Measurements from ENCODE around the gene B4GALNT4. TPM values are rescaled to one million over a fixed set of nuclear protein-coding genes. Genes with fewer than 3 reads are reported as not detected.

B4GALNT4 gene
- total RNA-seq, 2 experiments from 2014 or later: 4.2 to 6.0 TPM

- Mint-ChIP-seq H3K36me3 (ENCODE audit: low read depth) (no peaks in the 10 kb centered on the region), H3K9me3 (no peaks in the 10 kb centered on the region), H3K27me3 (no peaks in the 10 kb centered on the region), H3K27ac (no peak overlapping the region), H3K4me1 (ENCODE audit: low read depth) (peaks cover 50% of the 10 kb centered on the region), H3K4me3 (no peak overlapping the region)
- intact Hi-C loops (cut with DNase I, micrococcal nuclease): loop anchor here in 1 of 2 experiments (2.0 to 10.0 kb wide), 2 partner anchors 16 to 1412 kb away; partner anchors contain the start of gene CTSD
- ATAC-seq (ENCODE audit: poor library complexity) (no peak), DNase-seq (no peak)
- H3K36me3 ChIP-seq (ENCODE audit: insufficient read depth, low read length): no peaks in the 10 kb centered on the region
- no peaks in the 10 kb centered on the region for H3K9me3 ChIP-seq (ENCODE audit: control insufficient read depth in 1 of 2, insufficient read depth in 1 of 2, low read length in 2 of 2)
- H3K27ac ChIP-seq (ENCODE audit: low read depth in 1 of 2, low read length in 2 of 2): no peak overlapping the region
- no peaks in the 10 kb centered on the region for H3K27me3 ChIP-seq (ENCODE audit: control insufficient read depth in 1 of 2, insufficient read depth in 2 of 2, low read length in 2 of 2)
- ChIA-PET CTCF (no interaction called here), POLR2A (interaction anchor here (0.8 kb wide), 1 partner anchor 40 kb away, joined by 3 read pairs; no protein-coding TSS in a partner anchor)
- H3K4me3 ChIP-seq (ENCODE audit: low read length): no peak overlapping the region
- peaks cover 35% of the 10 kb centered on the region for H3K4me1 ChIP-seq (ENCODE audit: insufficient read depth, low read length)
- no peak for TF ChIP-seq CTCF (IDR thresholded peaks at IDR 0.05)
These were observed 16.8 kb upstream of the B4GALNT4 start for GRCh38 chr11:352456-353031.

- Mint-ChIP-seq H3K27ac (no peak overlapping the region), H3K27me3 (no peaks in the 10 kb centered on the region), H3K4me3 (peak overlapping the region; percentile 78), H3K4me1 (ENCODE audit: low read depth) (peaks cover 50% of the 10 kb centered on the region), H3K9me3 (no peaks in the 10 kb centered on the region), H3K36me3 (ENCODE audit: low read depth) (no peaks in the 10 kb centered on the region)
- no peaks in the 10 kb centered on the region for H3K9me3 ChIP-seq (ENCODE audit: control insufficient read depth in 1 of 2, insufficient read depth in 1 of 2, low read length in 2 of 2)
- H3K4me3 ChIP-seq (ENCODE audit: low read length): no peak overlapping the region
- intact Hi-C loops (cut with DNase I, micrococcal nuclease): loop anchor here in 1 of 2 experiments (2.0 to 10.0 kb wide), 2 partner anchors 17 to 1411 kb away; partner anchors contain the start of gene CTSD
- no peaks in the 10 kb centered on the region for H3K27me3 ChIP-seq (ENCODE audit: control insufficient read depth in 1 of 2, insufficient read depth in 2 of 2, low read length in 2 of 2)
- DNase-seq (peak in 2 of 14 experiments; percentile 4 to 12), ATAC-seq (ENCODE audit: poor library complexity) (no peak)
- POLR2A ChIA-PET: interaction anchor here (0.8 to 3.2 kb wide), 2 partner anchors 37 to 41 kb away, joined by 3 to 56 read pairs; partner anchors contain the start of gene IFITM1
- H3K36me3 ChIP-seq (ENCODE audit: insufficient read depth, low read length): no peaks in the 10 kb centered on the region
- TF ChIP-seq CTCF (IDR thresholded peaks at IDR 0.05): no peak
- H3K4me1 ChIP-seq (ENCODE audit: insufficient read depth, low read length): peaks cover 35% of the 10 kb centered on the region
- CTCF ChIA-PET: interaction anchor here (1.0 kb wide), 1 partner anchor 94 kb away, joined by 3 read pairs; no protein-coding TSS in a partner anchor
- H3K27ac ChIP-seq (ENCODE audit: low read depth in 1 of 2, low read length in 2 of 2): no peak overlapping the region
These were observed 16.0 kb upstream of the B4GALNT4 start for GRCh38 chr11:353179-353873.

- Mint-ChIP-seq H3K4me1 (ENCODE audit: low read depth) (peaks cover 45% of the 10 kb centered on the region), H3K36me3 (ENCODE audit: low read depth) (no peaks in the 10 kb centered on the region), H3K27me3 (no peaks in the 10 kb centered on the region), H3K9me3 (no peaks in the 10 kb centered on the region), H3K4me3 (peak overlapping the region; percentile 83), H3K27ac (no peak overlapping the region)
- no peak for TF ChIP-seq CTCF (IDR thresholded peaks at IDR 0.05)
- H3K4me3 ChIP-seq (ENCODE audit: low read length): peak overlapping the region; percentile 55
- peaks cover 0 to 9% of the 10 kb centered on the region in 2 experiments for H3K9me3 ChIP-seq (ENCODE audit: control insufficient read depth in 1 of 2, insufficient read depth in 1 of 2, low read length in 2 of 2)
- ATAC-seq (ENCODE audit: poor library complexity) (peak; percentile 64), DNase-seq (peak; percentile 59 to 94 (median 88))
- peak overlapping the region; percentile 92 to 95 for H3K27ac ChIP-seq (ENCODE audit: low read depth in 1 of 2, low read length in 2 of 2)
- ChIA-PET POLR2A (interaction anchor here (0.6 to 3.2 kb wide), 25 partner anchors 10 to 180 kb away, joined by 3 to 56 read pairs (median 6); partner anchors contain the start of genes BET1L, HRAS, IFITM1 and PGGHG), CTCF (interaction anchor here (1.5 to 2.6 kb wide), 8 partner anchors 16 to 105 kb away, joined by 3 to 21 read pairs (median 6); no protein-coding TSS in a partner anchor)
- intact Hi-C loops (cut with DNase I, micrococcal nuclease): loop anchor here (2.0 to 10.0 kb wide), 7 partner anchors 39 to 1409 kb away; partner anchors contain the start of genes BET1L (in 1 of the 2), CTSD (in 1 of the 2), IFITM2 (in 1 of the 2) and PTDSS2 (in 1 of the 2)
- H3K4me1 ChIP-seq (ENCODE audit: insufficient read depth, low read length): peaks cover 31% of the 10 kb centered on the region
- H3K27me3 ChIP-seq (ENCODE audit: control insufficient read depth in 1 of 2, insufficient read depth in 2 of 2, low read length in 2 of 2): no peaks in the 10 kb centered on the region
- no peaks in the 10 kb centered on the region for H3K36me3 ChIP-seq (ENCODE audit: insufficient read depth, low read length)
These were observed 13.5 kb upstream of the B4GALNT4 start for GRCh38 chr11:355581-356458.

Measured in CD4-positive, alpha-beta T cell (primary cell).